Measurements from ENCODE around the gene SLC6A20. TPM values are rescaled to one million over a fixed set of nuclear protein-coding genes. Genes with fewer than 3 reads are reported as not detected.

Gene SLC6A20
- total RNA-seq, 2 experiments from 2014 or later = not detected

Other genes with a start within 250 kb of the SLC6A20 start
- 10 to 100 TPM; 48.4 to 49.4 TPM for gene LIMD1, start 201.8 kb downstream of the SLC6A20 start, total RNA-seq
- gene SACM1L, start 107.1 kb downstream of the SLC6A20 start, total RNA-seq = 10 to 100 TPM; 89.8 to 96.4 TPM
- 1 to 10 TPM; 5.1 to 6.7 TPM for gene LZTFL1, start 45.6 kb upstream of the SLC6A20 start, total RNA-seq
- under 1 TPM in 1 of 2 experiments, not detected in 1; 0.08 TPM for gene CCR9, start 90.0 kb upstream of the SLC6A20 start, total RNA-seq
- gene CXCR6, start 146.9 kb upstream of the SLC6A20 start, total RNA-seq = 10 to 100 TPM; 26.5 to 27.6 TPM
- gene FYCO1, start 199.3 kb upstream of the SLC6A20 start, total RNA-seq = 10 to 100 TPM; 16.6 to 19.5 TPM
- not detected for gene XCR1, start 230.9 kb upstream of the SLC6A20 start, total RNA-seq